Astrocyte (in vitro differentiated cells and primary cell): ENCODE results near the gene CCDC110.

Source experiments
- EZH2 ChIP-seq: IDR thresholded peaks from 2 replicates; pipeline ENCODE4 v1.6.1; 2012; ENCODE audit warnings: mild to moderate bottlenecking, low read length, inconsistent platforms; ENCODE audit not compliant: insufficient read depth
- TF ChIP-seq, protein P1 (sequence below): IDR thresholded peaks from 2 replicates; pipeline ENCODE4 v1.5.1; 2011; ENCODE audit warnings: low read depth, mild to moderate bottlenecking, inconsistent platforms, low read length, moderate library complexity; ENCODE audit not compliant: insufficient read depth

DNA sequence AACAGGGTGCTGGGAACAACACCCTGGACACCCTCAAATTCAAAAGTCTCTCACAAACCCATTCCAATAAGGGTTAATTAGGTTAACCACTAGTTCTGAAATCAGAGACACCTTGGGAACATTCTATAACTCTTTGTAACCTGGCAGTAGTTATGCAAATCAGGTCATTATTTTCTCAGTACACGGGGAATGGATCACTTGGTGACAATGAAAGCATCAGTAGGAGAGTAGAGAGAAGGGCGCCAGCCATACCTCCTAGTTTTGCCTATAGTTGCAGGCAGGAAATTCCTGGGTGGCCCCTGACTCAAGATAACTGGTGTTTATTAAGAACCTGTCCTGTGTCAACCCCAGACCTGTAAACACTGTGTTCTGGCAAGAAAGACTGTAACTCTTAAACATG is 2.5 kb downstream of the CCDC110 start:
- TF ChIP-seq, protein P1, sequence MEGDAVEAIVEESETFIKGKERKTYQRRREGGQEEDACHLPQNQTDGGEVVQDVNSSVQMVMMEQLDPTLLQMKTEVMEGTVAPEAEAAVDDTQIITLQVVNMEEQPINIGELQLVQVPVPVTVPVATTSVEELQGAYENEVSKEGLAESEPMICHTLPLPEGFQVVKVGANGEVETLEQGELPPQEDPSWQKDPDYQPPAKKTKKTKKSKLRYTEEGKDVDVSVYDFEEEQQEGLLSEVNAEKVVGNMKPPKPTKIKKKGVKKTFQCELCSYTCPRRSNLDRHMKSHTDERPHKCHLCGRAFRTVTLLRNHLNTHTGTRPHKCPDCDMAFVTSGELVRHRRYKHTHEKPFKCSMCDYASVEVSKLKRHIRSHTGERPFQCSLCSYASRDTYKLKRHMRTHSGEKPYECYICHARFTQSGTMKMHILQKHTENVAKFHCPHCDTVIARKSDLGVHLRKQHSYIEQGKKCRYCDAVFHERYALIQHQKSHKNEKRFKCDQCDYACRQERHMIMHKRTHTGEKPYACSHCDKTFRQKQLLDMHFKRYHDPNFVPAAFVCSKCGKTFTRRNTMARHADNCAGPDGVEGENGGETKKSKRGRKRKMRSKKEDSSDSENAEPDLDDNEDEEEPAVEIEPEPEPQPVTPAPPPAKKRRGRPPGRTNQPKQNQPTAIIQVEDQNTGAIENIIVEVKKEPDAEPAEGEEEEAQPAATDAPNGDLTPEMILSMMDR: no peak
- no peak for TF ChIP-seq EZH2
